ENCODE data around the gene TANK.

GRCh38 chr2:161131804-161132203 lies 28.4 kb upstream of the TANK start:
- TF ChIP-seq SIN3A (conservative IDR thresholded peaks at IDR 0.05 in 1 of 2, IDR thresholded peaks at IDR 0.05 in 1 of 2; ENCODE audit: low read depth in 1 of 2, low read length in 2 of 2) (no peak), RNF2 (IDR thresholded peaks at IDR 0.05; ENCODE audit: borderline replicate concordance, low read depth, low read length, missing control alignments, poor library complexity, severe bottlenecking) (no peak), POLR2AphosphoS5 (IDR thresholded peaks at IDR 0.05; ENCODE audit: low read depth, low read length) (no peak), TBP (IDR thresholded peaks at IDR 0.05; ENCODE audit: low read depth, low read length) (no peak), TCF12 (IDR thresholded peaks at IDR 0.05; ENCODE audit: low read depth, low read length) (no peak), SP2 (IDR thresholded peaks at IDR 0.05; ENCODE audit: low read length) (no peak), RXRA (IDR thresholded peaks at IDR 0.05; ENCODE audit: insufficient read depth, low read depth, low read length) (no peak), EP300 (IDR thresholded peaks at IDR 0.05; ENCODE audit: borderline replicate concordance in 1 of 2, low read depth in 2 of 2, low read length in 2 of 2) (no peak), CBX8 (IDR thresholded peaks at IDR 0.05; ENCODE audit: borderline replicate concordance, low read depth, low read length) (no peak), POLR2A (IDR thresholded peaks at IDR 0.05; ENCODE audit: control extremely low read depth in 1 of 2, low read depth in 2 of 2, low read length in 2 of 2) (no peak)
- TF ChIP-seq, protein P1, sequence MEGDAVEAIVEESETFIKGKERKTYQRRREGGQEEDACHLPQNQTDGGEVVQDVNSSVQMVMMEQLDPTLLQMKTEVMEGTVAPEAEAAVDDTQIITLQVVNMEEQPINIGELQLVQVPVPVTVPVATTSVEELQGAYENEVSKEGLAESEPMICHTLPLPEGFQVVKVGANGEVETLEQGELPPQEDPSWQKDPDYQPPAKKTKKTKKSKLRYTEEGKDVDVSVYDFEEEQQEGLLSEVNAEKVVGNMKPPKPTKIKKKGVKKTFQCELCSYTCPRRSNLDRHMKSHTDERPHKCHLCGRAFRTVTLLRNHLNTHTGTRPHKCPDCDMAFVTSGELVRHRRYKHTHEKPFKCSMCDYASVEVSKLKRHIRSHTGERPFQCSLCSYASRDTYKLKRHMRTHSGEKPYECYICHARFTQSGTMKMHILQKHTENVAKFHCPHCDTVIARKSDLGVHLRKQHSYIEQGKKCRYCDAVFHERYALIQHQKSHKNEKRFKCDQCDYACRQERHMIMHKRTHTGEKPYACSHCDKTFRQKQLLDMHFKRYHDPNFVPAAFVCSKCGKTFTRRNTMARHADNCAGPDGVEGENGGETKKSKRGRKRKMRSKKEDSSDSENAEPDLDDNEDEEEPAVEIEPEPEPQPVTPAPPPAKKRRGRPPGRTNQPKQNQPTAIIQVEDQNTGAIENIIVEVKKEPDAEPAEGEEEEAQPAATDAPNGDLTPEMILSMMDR (IDR thresholded peaks at IDR 0.05; ENCODE audit: control extremely low read depth in 1 of 3, insufficient read depth in 1 of 3, low read depth in 1 of 3, low read length in 3 of 3) = no peak
- TF ChIP-seq, protein P2, sequence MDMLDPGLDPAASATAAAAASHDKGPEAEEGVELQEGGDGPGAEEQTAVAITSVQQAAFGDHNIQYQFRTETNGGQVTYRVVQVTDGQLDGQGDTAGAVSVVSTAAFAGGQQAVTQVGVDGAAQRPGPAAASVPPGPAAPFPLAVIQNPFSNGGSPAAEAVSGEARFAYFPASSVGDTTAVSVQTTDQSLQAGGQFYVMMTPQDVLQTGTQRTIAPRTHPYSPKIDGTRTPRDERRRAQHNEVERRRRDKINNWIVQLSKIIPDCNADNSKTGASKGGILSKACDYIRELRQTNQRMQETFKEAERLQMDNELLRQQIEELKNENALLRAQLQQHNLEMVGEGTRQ (IDR thresholded peaks at IDR 0.05; ENCODE audit: low read length) = no peak

All from H1 (cell line).